Left ventricle myocardium inferior (tissue), 1 donor: ENCODE data around the gene SCN2A. TPM values are rescaled to one million over a fixed set of nuclear protein-coding genes. Genes with fewer than 3 reads are reported as not detected.

ENCODE experiments used
- DNase-seq: peaks from one replicate; pipeline ENCODE4 v3.0.0-alpha.2; 2020
- H3K27ac ChIP-seq: fragments of 200-600 bp; replicated peaks from 2 replicates; pipeline ENCODE4 v1.8.0; 2021
- H3K27me3 ChIP-seq: fragments of 200-600 bp; 2 replicates; pipeline ENCODE4 v1.8.0; 2021; ENCODE audit warnings: low read depth
- H3K36me3 ChIP-seq: fragments of 200-600 bp; 2 replicates; pipeline ENCODE4 v1.8.0; 2021
- H3K4me1 ChIP-seq: fragments of 200-600 bp; 2 replicates; pipeline ENCODE4 v1.8.0; 2021
- H3K4me3 ChIP-seq: fragments of 200-600 bp; 2 replicates; pipeline ENCODE4 v1.8.0; 2021; ENCODE audit warnings: mild to moderate bottlenecking, moderate library complexity
- H3K9me3 ChIP-seq: fragments of 200-600 bp; replicated peaks from 2 replicates; pipeline ENCODE4 v1.8.0; 2021
- CTCF ChIP-seq: fragments of 200-600 bp; IDR thresholded peaks from 2 replicates; pipeline ENCODE4 v1.8.0; 2021; ENCODE audit warnings: antibody characterized with exemption, mild to moderate bottlenecking, borderline replicate concordance
- intact Hi-C: fragments of 100-400 bp; cut with micrococcal nuclease; formaldehyde crosslinking; loops from one replicate; pipeline ENCODE4 v1.11.0; 2022
- total RNA-seq: library from RNA; stranded (reverse); fragmentation: NEBNext Ultra II Directional; extraction: Animal tissue kit (Norgen Biotek cat#: 25700); gene quantifications from one replicate; pipeline ENCODE4 v1.2.1, GENCODE V29; 2021
- donor health status: DM: no; HTN: yes; CAD: no; lungs with severe emphysema.

SCN2A gene
- total RNA-seq, 1 donor from 2014 or later = 0.08 TPM

GRCh38 chr2:165427686-165428085, 188.5 kb downstream of the SCN2A start:
- no peaks in the 10 kb centered on the region for H3K27me3 ChIP-seq
- no peaks in the 10 kb centered on the region for H3K4me1 ChIP-seq
- H3K27ac ChIP-seq = no peak overlapping the region
- no peak overlapping the region for H3K4me3 ChIP-seq
- intact Hi-C loops = no loop called here
- no peak for TF ChIP-seq CTCF
- H3K9me3 ChIP-seq = peaks cover 9% of the 10 kb centered on the region
- no peaks in the 10 kb centered on the region for H3K36me3 ChIP-seq
- DNase-seq = no peak

GRCh38 chr2:165428926-165429325, 189.7 kb downstream of the SCN2A start:
- no peak for TF ChIP-seq CTCF
- Histone ChIP-seq H3K36me3 (no peaks in the 10 kb centered on the region), H3K27me3 (no peaks in the 10 kb centered on the region), H3K4me1 (no peaks in the 10 kb centered on the region), H3K27ac (no peak overlapping the region), H3K4me3 (no peak overlapping the region), H3K9me3 (no peaks in the 10 kb centered on the region)
- intact Hi-C loops = no loop called here
- no peak for DNase-seq

- intact Hi-C loops = no loop called here
- H3K27ac ChIP-seq = no peak overlapping the region
- H3K36me3 ChIP-seq = no peaks in the 10 kb centered on the region
- H3K4me3 ChIP-seq = no peak overlapping the region
- no peak for DNase-seq
- no peaks in the 10 kb centered on the region for H3K27me3 ChIP-seq
- no peaks in the 10 kb centered on the region for H3K9me3 ChIP-seq
- H3K4me1 ChIP-seq = no peaks in the 10 kb centered on the region
- TF ChIP-seq CTCF = no peak
These were observed 191.8 kb downstream of the SCN2A start for GRCh38 chr2:165431014-165431413.

GRCh38 chr2:165432234-165432966, 193.2 kb downstream of the SCN2A start:
- Histone ChIP-seq H3K9me3 (no peaks in the 10 kb centered on the region), H3K4me1 (no peaks in the 10 kb centered on the region), H3K4me3 (no peak overlapping the region), H3K27me3 (no peaks in the 10 kb centered on the region), H3K27ac (no peak overlapping the region), H3K36me3 (no peaks in the 10 kb centered on the region)
- no peak for TF ChIP-seq CTCF
- intact Hi-C loops = no loop called here
- DNase-seq = no peak

GRCh38 chr2:165434865-165435496, 195.8 kb downstream of the SCN2A start:
- no peaks in the 10 kb centered on the region for H3K27me3 ChIP-seq
- no peaks in the 10 kb centered on the region for H3K4me1 ChIP-seq
- no peak for TF ChIP-seq CTCF
- no peaks in the 10 kb centered on the region for H3K36me3 ChIP-seq
- DNase-seq = no peak
- no peaks in the 10 kb centered on the region for H3K9me3 ChIP-seq
- intact Hi-C loops = no loop called here
- no peak overlapping the region for H3K4me3 ChIP-seq
- H3K27ac ChIP-seq = no peak overlapping the region
